Activated CD4-positive, alpha-beta T cell treated with anti-CD3 and anti-CD28 coated beads, Interleukin-2, amount 50 U/mL, for 4 hours (primary cell): ENCODE data around the gene RND2.
"Not testable (repeated sequence)": the region's sequence is repeated elsewhere in the genome, so short reads cannot be mapped to it uniquely, and the experiment has no call there.

ENCODE experiments used
- DNase-seq, 2 experiments: peaks; one replicate each; pipeline ENCODE4 v3.0.0-alpha.2; 2020

Gene RND2

GRCh38 chr17:43027091-43028032, 2.3 kb downstream of the RND2 start:
- no peak for DNase-seq

GRCh38 chr17:43028221-43028861, 3.3 kb downstream of the RND2 start:
- DNase-seq, result no peak

- no peak for DNase-seq
Observed at GRCh38 chr17:43030137-43030767, 5.2 kb downstream of the RND2 start.

- no peak for DNase-seq
Observed at GRCh38 chr17:43031666-43032065, 6.6 kb downstream of the RND2 start.

GRCh38 chr17:43033948-43034881, 9.2 kb downstream of the RND2 start:
- no peak for DNase-seq

- DNase-seq, result no peak
Observed at GRCh38 chr17:43034894-43035293, 9.9 kb downstream of the RND2 start.

- no peak for DNase-seq
Observed at GRCh38 chr17:43039646-43040045, 14.6 kb downstream of the RND2 start.

- no peak for DNase-seq
Observed at GRCh38 chr17:43040655-43041054, 15.6 kb downstream of the RND2 start.

- no peak for DNase-seq
Observed at GRCh38 chr17:43042025-43042628, 17.1 kb downstream of the RND2 start.

GRCh38 chr17:43043307-43043706, 18.3 kb downstream of the RND2 start:
- no peak for DNase-seq

- DNase-seq, result no peak
Observed at GRCh38 chr17:43044024-43044423, 19.0 kb downstream of the RND2 start.

- no peak for DNase-seq
Observed at GRCh38 chr17:43051969-43052368, 26.9 kb downstream of the RND2 start.

GRCh38 chr17:43053008-43053407, 28.0 kb downstream of the RND2 start:
- not testable (repeated sequence) for DNase-seq

GRCh38 chr17:43056051-43056450, 31.0 kb downstream of the RND2 start:
- DNase-seq, result no peak

GRCh38 chr17:43062984-43063638, 38.1 kb downstream of the RND2 start:
- no peak for DNase-seq

GRCh38 chr17:43068570-43069367, 43.7 kb downstream of the RND2 start:
- DNase-seq, result no peak

- no peak for DNase-seq
Observed at GRCh38 chr17:43069368-43069898, 44.4 kb downstream of the RND2 start.

- DNase-seq, result no peak
Observed at GRCh38 chr17:43070257-43070656, 45.2 kb downstream of the RND2 start.

- no peak for DNase-seq
Observed at GRCh38 chr17:43070872-43071271, 45.8 kb downstream of the RND2 start.

GRCh38 chr17:43074869-43075268, 49.8 kb downstream of the RND2 start:
- DNase-seq, result no peak
